ENCODE data around the gene ACSL6. TPM values are rescaled to one million over a fixed set of nuclear protein-coding genes. Genes with fewer than 3 reads are reported as not detected.

Gene ACSL6
- total and polyA plus RNA-seq, 10 of the 15 experiments (the other 5 are each of a cell fraction or from before 2014, with no cell fraction given) = 0.06 to 0.53 TPM; not detected in 8

DNA sequence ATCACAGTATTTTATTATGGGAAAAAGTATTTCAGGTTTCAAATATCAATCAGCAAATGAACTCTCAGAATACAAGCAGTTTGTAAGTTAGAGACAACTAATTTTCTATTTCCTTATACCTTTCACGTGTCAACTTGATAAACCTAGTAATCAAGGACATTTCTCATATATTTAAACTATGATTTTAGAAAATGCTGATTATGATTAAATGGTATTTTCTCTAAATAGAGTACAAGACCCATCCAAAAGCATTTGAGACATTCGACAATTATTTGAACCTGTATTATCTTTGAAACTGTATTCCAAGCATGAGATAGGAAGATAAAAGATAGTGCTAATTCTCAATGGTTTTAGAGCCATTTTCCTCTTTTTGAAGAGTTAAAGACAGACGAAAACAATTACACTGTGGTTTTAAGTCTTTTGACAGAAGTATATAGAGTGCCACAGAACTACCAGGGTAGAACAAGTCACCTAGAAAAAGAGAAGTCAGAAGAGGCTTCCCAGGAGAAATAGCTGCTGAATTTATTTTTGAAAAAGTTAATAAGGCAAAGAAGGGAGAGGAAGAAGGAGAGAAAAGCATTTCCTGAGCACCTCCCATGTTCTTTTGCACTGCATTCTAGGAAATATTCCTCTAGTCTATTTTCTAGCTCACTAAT is 71.6 kb downstream of the ACSL6 start:
- no peak overlapping the region for H3K9ac ChIP-seq (ENCODE audit: control insufficient read depth, insufficient read depth, low read length)
- no peak for DNase-seq (ENCODE audit: low read depth, low spot score)
- H3K79me2 ChIP-seq (ENCODE audit: control insufficient read depth, insufficient read depth, low read length) = no peaks in the 10 kb centered on the region
- H4K20me1 ChIP-seq (ENCODE audit: control insufficient read depth, insufficient read depth) = no peaks in the 10 kb centered on the region
- no peak overlapping the region for H3K4me2 ChIP-seq (ENCODE audit: control insufficient read depth, insufficient read depth)
- ATAC-seq = no peak
- no TSS peak for BruUV-seq (replicated peaks)
- no peaks in the 10 kb centered on the region for H3K9me3 ChIP-seq (replicated peaks; ENCODE audit: control insufficient read depth, insufficient read depth, low read length)
- no peak for FAIRE-seq
- intact Hi-C loops (cut with micrococcal nuclease; ENCODE audit: unreplicated experiment) = no loop called here
- in situ Hi-C loops (cut with MboI) = no loop called here
- WGBS (ENCODE audit: insufficient coverage, insufficient replicate concordance, low lambda C conversion rate, missing lambda C conversion rate) = 13% methylated on average over 3 of the region's 3 CpGs
- H3K4me1 ChIP-seq (ENCODE audit: control insufficient read depth, insufficient read depth, low read length) = no peaks in the 10 kb centered on the region
- POLR2A ChIA-PET = no interaction called here
- CTCF ChIA-PET = no interaction called here
- SMC1A ChIA-PET (ENCODE audit: uncharacterized antibody, unreplicated experiment) = no interaction called here
- no peak overlapping the region for H3K27ac ChIP-seq (ENCODE audit: control insufficient read depth, insufficient read depth)
- no peak overlapping the region for H3K4me3 ChIP-seq
- RAD21 ChIA-PET (ENCODE audit: unreplicated experiment) = no interaction called here
- H3K36me3 ChIP-seq (ENCODE audit: control insufficient read depth in 2 of 2, insufficient read depth in 2 of 2, low read length in 1 of 2) = no peaks in the 10 kb centered on the region
- H2AFZ ChIP-seq (ENCODE audit: control insufficient read depth, low read depth, low read length) = no peak overlapping the region
- H3K27me3 ChIP-seq (replicated peaks in 1 of 2; ENCODE audit: control insufficient read depth in 2 of 2, insufficient read depth in 2 of 2, low read length in 1 of 2) = no peaks in the 10 kb centered on the region
- TF ChIP-seq, protein P1, sequence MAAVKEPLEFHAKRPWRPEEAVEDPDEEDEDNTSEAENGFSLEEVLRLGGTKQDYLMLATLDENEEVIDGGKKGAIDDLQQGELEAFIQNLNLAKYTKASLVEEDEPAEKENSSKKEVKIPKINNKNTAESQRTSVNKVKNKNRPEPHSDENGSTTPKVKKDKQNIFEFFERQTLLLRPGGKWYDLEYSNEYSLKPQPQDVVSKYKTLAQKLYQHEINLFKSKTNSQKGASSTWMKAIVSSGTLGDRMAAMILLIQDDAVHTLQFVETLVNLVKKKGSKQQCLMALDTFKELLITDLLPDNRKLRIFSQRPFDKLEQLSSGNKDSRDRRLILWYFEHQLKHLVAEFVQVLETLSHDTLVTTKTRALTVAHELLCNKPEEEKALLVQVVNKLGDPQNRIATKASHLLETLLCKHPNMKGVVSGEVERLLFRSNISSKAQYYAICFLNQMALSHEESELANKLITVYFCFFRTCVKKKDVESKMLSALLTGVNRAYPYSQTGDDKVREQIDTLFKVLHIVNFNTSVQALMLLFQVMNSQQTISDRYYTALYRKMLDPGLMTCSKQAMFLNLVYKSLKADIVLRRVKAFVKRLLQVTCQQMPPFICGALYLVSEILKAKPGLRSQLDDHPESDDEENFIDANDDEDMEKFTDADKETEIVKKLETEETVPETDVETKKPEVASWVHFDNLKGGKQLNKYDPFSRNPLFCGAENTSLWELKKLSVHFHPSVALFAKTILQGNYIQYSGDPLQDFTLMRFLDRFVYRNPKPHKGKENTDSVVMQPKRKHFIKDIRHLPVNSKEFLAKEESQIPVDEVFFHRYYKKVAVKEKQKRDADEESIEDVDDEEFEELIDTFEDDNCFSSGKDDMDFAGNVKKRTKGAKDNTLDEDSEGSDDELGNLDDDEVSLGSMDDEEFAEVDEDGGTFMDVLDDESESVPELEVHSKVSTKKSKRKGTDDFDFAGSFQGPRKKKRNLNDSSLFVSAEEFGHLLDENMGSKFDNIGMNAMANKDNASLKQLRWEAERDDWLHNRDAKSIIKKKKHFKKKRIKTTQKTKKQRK (IDR thresholded peaks at IDR 0.05; ENCODE audit: low read depth, low read length) = no peak
- TF ChIP-seq RCOR1 (conservative IDR thresholded peaks at IDR 0.05; ENCODE audit: low read depth, low read length) (no peak), POLR2AphosphoS2 (IDR thresholded peaks at IDR 0.05; ENCODE audit: low read depth, low read length) (no peak), RFX5 (IDR thresholded peaks at IDR 0.05; ENCODE audit: low read depth, low read length) (no peak), TCF3 (IDR thresholded peaks at IDR 0.05; ENCODE audit: borderline replicate concordance, insufficient read depth, low read depth, low read length) (no peak), NR2F1 (conservative IDR thresholded peaks at IDR 0.05) (no peak), DPF2 (IDR thresholded peaks at IDR 0.05) (no peak), CBX3 (IDR thresholded peaks at IDR 0.05; ENCODE audit: borderline replicate concordance, low read depth) (no peak), TCF7 (IDR thresholded peaks at IDR 0.05; ENCODE audit: borderline replicate concordance) (no peak), POU2F2 (IDR thresholded peaks at IDR 0.05; ENCODE audit: borderline replicate concordance, low read depth, low read length) (no peak), WRNIP1 (IDR thresholded peaks at IDR 0.05; ENCODE audit: borderline replicate concordance, low read depth, low read length) (no peak), IRF4 (IDR thresholded peaks at IDR 0.05; ENCODE audit: low read depth, low read length) (no peak), RELA (IDR thresholded peaks at IDR 0.05; ENCODE audit: borderline replicate concordance, partially characterized antibody) (no peak), NFYB (IDR thresholded peaks at IDR 0.05; ENCODE audit: insufficient read depth, low read depth, low read length) (no peak)
- TF ChIP-seq, protein P2, sequence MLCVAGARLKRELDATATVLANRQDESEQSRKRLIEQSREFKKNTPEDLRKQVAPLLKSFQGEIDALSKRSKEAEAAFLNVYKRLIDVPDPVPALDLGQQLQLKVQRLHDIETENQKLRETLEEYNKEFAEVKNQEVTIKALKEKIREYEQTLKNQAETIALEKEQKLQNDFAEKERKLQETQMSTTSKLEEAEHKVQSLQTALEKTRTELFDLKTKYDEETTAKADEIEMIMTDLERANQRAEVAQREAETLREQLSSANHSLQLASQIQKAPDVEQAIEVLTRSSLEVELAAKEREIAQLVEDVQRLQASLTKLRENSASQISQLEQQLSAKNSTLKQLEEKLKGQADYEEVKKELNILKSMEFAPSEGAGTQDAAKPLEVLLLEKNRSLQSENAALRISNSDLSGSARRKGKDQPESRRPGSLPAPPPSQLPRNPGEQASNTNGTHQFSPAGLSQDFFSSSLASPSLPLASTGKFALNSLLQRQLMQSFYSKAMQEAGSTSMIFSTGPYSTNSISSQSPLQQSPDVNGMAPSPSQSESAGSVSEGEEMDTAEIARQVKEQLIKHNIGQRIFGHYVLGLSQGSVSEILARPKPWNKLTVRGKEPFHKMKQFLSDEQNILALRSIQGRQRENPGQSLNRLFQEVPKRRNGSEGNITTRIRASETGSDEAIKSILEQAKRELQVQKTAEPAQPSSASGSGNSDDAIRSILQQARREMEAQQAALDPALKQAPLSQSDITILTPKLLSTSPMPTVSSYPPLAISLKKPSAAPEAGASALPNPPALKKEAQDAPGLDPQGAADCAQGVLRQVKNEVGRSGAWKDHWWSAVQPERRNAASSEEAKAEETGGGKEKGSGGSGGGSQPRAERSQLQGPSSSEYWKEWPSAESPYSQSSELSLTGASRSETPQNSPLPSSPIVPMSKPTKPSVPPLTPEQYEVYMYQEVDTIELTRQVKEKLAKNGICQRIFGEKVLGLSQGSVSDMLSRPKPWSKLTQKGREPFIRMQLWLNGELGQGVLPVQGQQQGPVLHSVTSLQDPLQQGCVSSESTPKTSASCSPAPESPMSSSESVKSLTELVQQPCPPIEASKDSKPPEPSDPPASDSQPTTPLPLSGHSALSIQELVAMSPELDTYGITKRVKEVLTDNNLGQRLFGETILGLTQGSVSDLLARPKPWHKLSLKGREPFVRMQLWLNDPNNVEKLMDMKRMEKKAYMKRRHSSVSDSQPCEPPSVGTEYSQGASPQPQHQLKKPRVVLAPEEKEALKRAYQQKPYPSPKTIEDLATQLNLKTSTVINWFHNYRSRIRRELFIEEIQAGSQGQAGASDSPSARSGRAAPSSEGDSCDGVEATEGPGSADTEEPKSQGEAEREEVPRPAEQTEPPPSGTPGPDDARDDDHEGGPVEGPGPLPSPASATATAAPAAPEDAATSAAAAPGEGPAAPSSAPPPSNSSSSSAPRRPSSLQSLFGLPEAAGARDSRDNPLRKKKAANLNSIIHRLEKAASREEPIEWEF (IDR thresholded peaks at IDR 0.05; ENCODE audit: insufficient replicate concordance, low read depth, low read length) = no peak
